Measurements from ENCODE around the gene GPR143. TPM values are rescaled to one million over a fixed set of nuclear protein-coding genes. Genes with fewer than 3 reads are reported as not detected.

The GPR143 gene
- total RNA-seq, 4 donors from 2014 or later: 0.29 TPM; not detected in 3

- TF ChIP-seq CTCF (IDR thresholded peaks at IDR 0.05): no peak
- no peak for TF ChIP-seq POLR2A (IDR thresholded peaks at IDR 0.05; ENCODE audit: low read depth)
- no peak for TF ChIP-seq POLR2AphosphoS5 (IDR thresholded peaks at IDR 0.05)
- TF ChIP-seq EP300 (IDR thresholded peaks at IDR 0.05): no peak
- Histone ChIP-seq H3K4me1 (peaks cover 0 to 20% (median 11%) of the 10 kb centered on the region in 4 donors), H3K27ac (replicated peaks in 1 of 4) (no peak overlapping the region), H3K9me3 (no peaks in the 10 kb centered on the region), H3K4me3 (no peak overlapping the region), H3K36me3 (no peaks in the 10 kb centered on the region), H3K27me3 (peaks cover 0 to 17% (median 6%) of the 10 kb centered on the region in 4 donors)
- intact Hi-C loops (cut with DNase I): no loop called here
- DNase-seq (ENCODE audit: extremely low spot score): no peak
- 50% methylated on average over 2 of the region's 2 CpGs for WGBS
Observed at GRCh38 chrX:9788911-9789310, 23.3 kb upstream of the GPR143 start.

- WGBS: 44% methylated on average over 15 of the region's 45 CpGs
- H3K27ac ChIP-seq (replicated peaks in 1 of 4): peak overlapping the region in 1 of 4 donors; percentile 26
- no peak for DNase-seq (ENCODE audit: extremely low spot score)
- H3K4me1 ChIP-seq: peaks cover 0 to 20% (median 11%) of the 10 kb centered on the region in 4 donors
- H3K27me3 ChIP-seq: peaks cover 0 to 17% (median 6%) of the 10 kb centered on the region in 4 donors
- H3K36me3 ChIP-seq: no peaks in the 10 kb centered on the region
- TF ChIP-seq CTCF (IDR thresholded peaks at IDR 0.05) (no peak), POLR2AphosphoS5 (IDR thresholded peaks at IDR 0.05) (no peak), POLR2A (IDR thresholded peaks at IDR 0.05; ENCODE audit: low read depth) (no peak), EP300 (IDR thresholded peaks at IDR 0.05) (no peak)
- H3K4me3 ChIP-seq: peak overlapping the region; percentile 51 to 60 (median 52)
- intact Hi-C loops (cut with DNase I): no loop called here
- no peaks in the 10 kb centered on the region for H3K9me3 ChIP-seq
Observed at GRCh38 chrX:9786798-9787635, 21.4 kb upstream of the GPR143 start.

- peak within 1 kb of the TSS; percentile 51 to 60 (median 52) for H3K4me3 ChIP-seq
- H3K27me3 ChIP-seq: peaks cover 0 to 17% (median 6%) of the 10 kb centered on the region in 4 donors
- 25% methylated on average over 12 of the region's 132 CpGs for WGBS
- no peak for TF ChIP-seq CTCF (IDR thresholded peaks at IDR 0.05)
- TF ChIP-seq POLR2AphosphoS5 (IDR thresholded peaks at IDR 0.05): no peak
- TF ChIP-seq POLR2A (IDR thresholded peaks at IDR 0.05; ENCODE audit: low read depth): no peak
- TF ChIP-seq EP300 (IDR thresholded peaks at IDR 0.05): no peak
- intact Hi-C loops (cut with DNase I): no loop called here
- H3K9me3 ChIP-seq: no peaks in the 10 kb centered on the region
- no peaks in the 10 kb centered on the region for H3K36me3 ChIP-seq
- DNase-seq (ENCODE audit: extremely low spot score): no peak
- peaks cover 0 to 20% (median 11%) of the 10 kb centered on the region in 4 donors for H3K4me1 ChIP-seq
- peak within 1 kb of the TSS in 1 of 4 donors; percentile 26 for H3K27ac ChIP-seq (replicated peaks in 1 of 4)
Observed at GRCh38 chrX:9785944-9786797, 20.5 kb upstream of the GPR143 start, which contains the start of gene SHROOM2. TSS of gene SHROOM2 (plus strand) at chrX:9786429. CDS start at chrX:9786546, 117 bp downstream.

GRCh38 chrX:9785254-9785943 is 19.8 kb upstream of the GPR143 start:
- H3K36me3 ChIP-seq: no peaks in the 10 kb centered on the region
- no peak overlapping the region for H3K27ac ChIP-seq (replicated peaks in 1 of 4)
- TF ChIP-seq CTCF (IDR thresholded peaks at IDR 0.05) (no peak), EP300 (IDR thresholded peaks at IDR 0.05) (no peak), POLR2AphosphoS5 (IDR thresholded peaks at IDR 0.05) (no peak), POLR2A (IDR thresholded peaks at IDR 0.05; ENCODE audit: low read depth) (no peak)
- no peaks in the 10 kb centered on the region for H3K9me3 ChIP-seq
- 45% methylated on average over 7 of the region's 58 CpGs for WGBS
- intact Hi-C loops (cut with DNase I): no loop called here
- H3K27me3 ChIP-seq: peaks cover 0 to 17% (median 6%) of the 10 kb centered on the region in 4 donors
- peaks cover 0 to 20% (median 11%) of the 10 kb centered on the region in 4 donors for H3K4me1 ChIP-seq
- H3K4me3 ChIP-seq: peak overlapping the region; percentile 51 to 60 (median 52)
- DNase-seq (ENCODE audit: extremely low spot score): no peak
